AG04450 (cell line): Measurements from ENCODE around the gene BAZ1B. TPM values are rescaled to one million over a fixed set of nuclear protein-coding genes. Genes with fewer than 3 reads are reported as not detected.
A peak's percentile ranks its signal among the peaks of the same experiment; 100 is the strongest.
"Not testable (repeated sequence)": the region's sequence is repeated elsewhere in the genome, so short reads cannot be mapped to it uniquely, and the experiment has no call there.

Experiments
- CTCF ChIA-PET: fragments of 300-600, 350-600 bp; formaldehyde crosslinking; extraction: SDS; loops from one replicate; lab custom pipeline; 2022; ENCODE audit warnings: antibody characterized with exemption, inconsistent platforms; lab: Charles Lee
- POLR2A ChIA-PET: fragments of 350-600 bp; formaldehyde crosslinking; extraction: SDS; loops from one replicate; lab custom pipeline; 2021; ENCODE audit warnings: antibody characterized with exemption, inconsistent platforms; lab: Yijun Ruan, JAX
- DNase-seq: peaks from one replicate; pipeline ENCODE4 v3.0.0-alpha.2; 2011; ENCODE audit warnings: low read depth, low spot score
- H3K27ac ChIP-seq: one replicate; pipeline ENCODE4 v1.5.1; 2012; ENCODE audit warnings: low read depth, low read length, control low read depth
- H3K27me3 ChIP-seq: one replicate; pipeline ENCODE4 v1.6.0; 2012; ENCODE audit warnings: low read length; ENCODE audit not compliant: control insufficient read depth, insufficient read depth
- H3K4me3 ChIP-seq: 2 replicates; pipeline ENCODE4 v1.5.1; 2011; ENCODE audit warnings: mild to moderate bottlenecking, low read depth, low read length, control low read depth
- H3K9me3 ChIP-seq: 2 replicates; pipeline ENCODE4 v1.5.1; 2012; ENCODE audit warnings: low read length; ENCODE audit not compliant: control insufficient read depth, insufficient read depth
- CTCF ChIP-seq: IDR thresholded peaks from 2 replicates; pipeline ENCODE4 v1.5.1; 2011; ENCODE audit warnings: low read depth, low read length, control low read depth, inconsistent platforms
- polyA plus RNA-seq: library from polyadenylated mRNA; depleted of rRNA; stranded (reverse); fragments of >200 nt; gene quantifications from 2 replicates; pipeline ENCODE4 v1.2.3, GENCODE V29; 2011

Gene BAZ1B
- polyA plus RNA-seq, 1 experiment: 29.0 TPM

- Histone ChIP-seq H3K27me3 (no peaks in the 10 kb centered on the region), H3K27ac (no peak overlapping the region), H3K4me3 (no peak overlapping the region), H3K9me3 (no peaks in the 10 kb centered on the region; the same call in 1 of the 2 replicates)
- no peak for DNase-seq
- CTCF ChIA-PET: no interaction called here
- TF ChIP-seq CTCF: no peak
- POLR2A ChIA-PET: interaction anchor here (0.6 to 2.4 kb wide), 3 partner anchors 10 to 36 kb away, joined by 5 to 10 read pairs (median 8); partner anchors contain the start of genes BCL7B and TBL2
Observed at GRCh38 chr7:73567846-73568685, 46.0 kb upstream of the BAZ1B start.

- Histone ChIP-seq H3K27me3 (no peaks in the 10 kb centered on the region), H3K9me3 (no peaks in the 10 kb centered on the region; the same call in 1 of the 2 replicates), H3K27ac (no peak overlapping the region), H3K4me3 (no peak overlapping the region)
- TF ChIP-seq CTCF: no peak
- ChIA-PET CTCF (no interaction called here), POLR2A (interaction anchor here (2.4 kb wide), 1 partner anchor 11 kb away, joined by 10 read pairs; the partner anchor contains the start of gene TBL2)
- no peak for DNase-seq
Observed at GRCh38 chr7:73567140-73567539, 45.0 kb upstream of the BAZ1B start.

GRCh38 chr7:73566431-73566830, 44.3 kb upstream of the BAZ1B start:
- H3K27me3 ChIP-seq, H3K9me3 ChIP-seq, H3K4me3 ChIP-seq, H3K27ac ChIP-seq, DNase-seq: not testable (repeated sequence)
- ChIA-PET CTCF (interaction anchor here (1.5 kb wide), 1 partner anchor 102 kb away, joined by 4 read pairs; no protein-coding TSS in a partner anchor), POLR2A (interaction anchor here (1.1 kb wide), 1 partner anchor 9 kb away, joined by 3 read pairs; the partner anchor contains the start of gene BCL7B)

GRCh38 chr7:73565675-73566340, 43.7 kb upstream of the BAZ1B start:
- no peak for TF ChIP-seq CTCF
- ChIA-PET CTCF (interaction anchor here (0.5 to 1.5 kb wide), 2 partner anchors 12 to 102 kb away, joined by 3 to 4 read pairs; partner anchors contain the start of gene TBL2), POLR2A (interaction anchor here (1.1 to 1.5 kb wide), 2 partner anchors 9 to 12 kb away, joined by 3 to 5 read pairs; partner anchors contain the start of genes BCL7B and TBL2)
- H3K4me3 ChIP-seq: no peak overlapping the region
- H3K9me3 ChIP-seq: no peaks in the 10 kb centered on the region; the same call in 1 of the 2 replicates
- no peak overlapping the region for H3K27ac ChIP-seq
- no peak for DNase-seq
- H3K27me3 ChIP-seq: no peaks in the 10 kb centered on the region

GRCh38 chr7:73560109-73560835, 38.2 kb upstream of the BAZ1B start:
- TF ChIP-seq CTCF: no peak
- no peak overlapping the region for H3K4me3 ChIP-seq
- DNase-seq: peak; percentile 69
- H3K9me3 ChIP-seq: no peaks in the 10 kb centered on the region
- peak overlapping the region; percentile 89 for H3K27ac ChIP-seq
- ChIA-PET CTCF (no interaction called here), POLR2A (interaction anchor here (0.5 to 1.3 kb wide), 3 partner anchors 17 to 155 kb away, joined by 3 to 12 read pairs (median 3); partner anchors contain the start of genes BAZ1B and TBL2)
- no peaks in the 10 kb centered on the region for H3K27me3 ChIP-seq
